LNCaP clone FGC (cell line): ENCODE results near the gene KIF12.

Experiments used
- DNase-seq: peaks from one replicate; pipeline ENCODE4 v3.0.0-alpha.2; 2011; ENCODE audit warnings: low read depth
- H3K4me3 ChIP-seq: 2 replicates; pipeline ENCODE4 v1.5.1; 2011; ENCODE audit warnings: mild to moderate bottlenecking, low read depth, low read length, control low read depth
- TF ChIP-seq, protein P1 (sequence below): IDR thresholded peaks from 2 replicates; pipeline ENCODE4 v1.5.1; 2012; ENCODE audit warnings: mild to moderate bottlenecking; ENCODE audit not compliant: control insufficient read depth, insufficient read depth; ENCODE audit errors: extremely low read depth

Gene KIF12

DNA sequence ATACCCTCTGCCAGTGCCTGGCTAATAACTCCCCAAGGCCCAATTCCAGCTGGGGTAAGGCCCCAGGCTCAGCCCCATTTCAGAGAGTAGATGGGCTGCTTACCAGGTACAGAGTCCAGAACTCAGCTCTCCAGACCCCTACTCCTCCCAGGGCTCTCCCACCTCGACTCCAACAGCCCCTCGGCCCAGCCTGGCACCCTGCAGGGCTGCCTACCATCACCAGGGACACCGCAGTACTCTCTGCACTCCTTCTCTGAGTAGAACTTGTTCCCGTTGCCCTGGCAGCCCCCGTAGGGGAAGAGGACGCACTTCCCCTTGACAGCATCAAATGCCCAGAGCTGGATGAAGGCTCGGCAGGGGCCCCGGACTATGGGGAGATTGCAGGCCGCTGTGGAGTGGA, 38.4 kb downstream of the KIF12 start:
- H3K4me3 ChIP-seq, result no peak overlapping the region
- DNase-seq, result no peak
- TF ChIP-seq, protein P1, sequence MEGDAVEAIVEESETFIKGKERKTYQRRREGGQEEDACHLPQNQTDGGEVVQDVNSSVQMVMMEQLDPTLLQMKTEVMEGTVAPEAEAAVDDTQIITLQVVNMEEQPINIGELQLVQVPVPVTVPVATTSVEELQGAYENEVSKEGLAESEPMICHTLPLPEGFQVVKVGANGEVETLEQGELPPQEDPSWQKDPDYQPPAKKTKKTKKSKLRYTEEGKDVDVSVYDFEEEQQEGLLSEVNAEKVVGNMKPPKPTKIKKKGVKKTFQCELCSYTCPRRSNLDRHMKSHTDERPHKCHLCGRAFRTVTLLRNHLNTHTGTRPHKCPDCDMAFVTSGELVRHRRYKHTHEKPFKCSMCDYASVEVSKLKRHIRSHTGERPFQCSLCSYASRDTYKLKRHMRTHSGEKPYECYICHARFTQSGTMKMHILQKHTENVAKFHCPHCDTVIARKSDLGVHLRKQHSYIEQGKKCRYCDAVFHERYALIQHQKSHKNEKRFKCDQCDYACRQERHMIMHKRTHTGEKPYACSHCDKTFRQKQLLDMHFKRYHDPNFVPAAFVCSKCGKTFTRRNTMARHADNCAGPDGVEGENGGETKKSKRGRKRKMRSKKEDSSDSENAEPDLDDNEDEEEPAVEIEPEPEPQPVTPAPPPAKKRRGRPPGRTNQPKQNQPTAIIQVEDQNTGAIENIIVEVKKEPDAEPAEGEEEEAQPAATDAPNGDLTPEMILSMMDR, result no peak

DNA sequence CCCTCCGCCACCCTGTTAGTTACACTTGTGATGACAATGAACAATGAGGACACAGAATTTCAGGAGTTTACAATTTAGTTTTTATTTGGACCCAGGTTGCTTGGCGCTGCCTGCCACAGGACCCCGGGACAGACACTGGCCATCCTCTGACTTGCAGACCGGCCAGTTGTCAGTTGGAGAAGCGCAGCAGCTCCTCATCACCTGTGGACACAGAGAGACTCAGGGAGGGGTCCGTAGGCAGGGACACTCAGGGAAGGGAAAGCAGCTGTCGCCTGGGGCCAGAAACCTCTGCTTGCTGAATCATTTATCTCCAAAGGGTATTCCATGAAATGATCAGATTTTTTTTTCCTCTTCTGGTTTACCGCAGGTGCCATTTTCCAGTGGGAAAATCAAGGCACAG, 39.0 kb downstream of the KIF12 start:
- no peak for DNase-seq
- TF ChIP-seq, protein P1, result no peak
- H3K4me3 ChIP-seq, result no peak overlapping the region

DNA sequence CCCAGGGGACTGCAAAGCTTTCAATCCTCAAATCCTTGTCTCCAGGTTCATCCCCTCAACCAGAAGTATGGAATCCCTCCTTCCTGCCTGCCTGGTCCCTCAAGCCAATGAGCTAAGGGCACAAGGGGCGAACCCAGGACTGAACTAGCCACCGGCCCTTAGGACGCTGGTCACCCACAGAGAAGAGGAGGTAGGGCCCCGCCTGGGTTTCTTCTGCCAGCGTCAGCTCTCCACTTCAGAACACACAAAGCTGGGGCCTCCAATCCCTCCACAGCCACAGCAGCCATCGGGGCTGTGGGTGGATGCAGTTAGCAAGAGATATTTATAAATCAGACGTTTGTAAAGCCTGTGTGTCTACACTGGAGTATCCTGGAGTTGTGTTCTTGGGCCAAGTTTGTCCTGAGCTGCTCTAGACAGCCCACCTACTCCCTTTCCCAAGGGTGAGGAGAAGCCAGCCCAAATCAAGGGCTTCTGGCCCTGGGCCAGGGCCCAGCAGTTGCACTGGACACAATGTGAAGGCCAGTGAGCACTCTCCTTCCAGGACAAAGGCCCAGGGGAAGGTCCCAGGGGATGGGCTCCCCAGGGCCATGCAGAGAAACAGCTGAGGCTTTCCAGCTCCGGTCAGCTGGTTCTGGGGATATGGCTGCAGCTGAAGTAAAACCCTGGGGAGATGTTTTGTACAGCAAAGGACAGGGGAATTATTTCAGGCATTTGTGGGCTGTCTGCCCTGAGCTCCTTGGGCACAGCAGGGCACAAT, 39.9 kb downstream of the KIF12 start:
- no peak for DNase-seq
- TF ChIP-seq, protein P1, result no peak
- H3K4me3 ChIP-seq, result no peak overlapping the region

DNA sequence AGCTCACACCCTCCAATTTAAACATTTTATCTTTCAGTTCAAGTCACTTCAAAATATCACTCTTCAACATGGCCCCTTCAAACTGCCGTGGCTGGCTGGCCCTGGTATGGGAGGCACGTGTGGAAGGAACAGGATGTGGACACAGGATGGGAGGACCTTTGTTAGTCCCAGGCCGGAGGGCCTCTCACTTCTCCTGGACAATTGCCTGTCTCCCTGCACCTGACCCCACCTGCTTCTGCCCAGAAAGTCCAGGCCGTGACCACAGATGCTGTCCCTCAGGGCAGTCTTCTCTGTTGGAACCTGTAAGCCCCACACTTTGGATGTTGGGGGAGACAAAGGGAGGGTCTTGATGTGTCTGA, 40.4 kb downstream of the KIF12 start:
- no peak for DNase-seq
- TF ChIP-seq, protein P1, result no peak
- H3K4me3 ChIP-seq, result no peak overlapping the region

DNA sequence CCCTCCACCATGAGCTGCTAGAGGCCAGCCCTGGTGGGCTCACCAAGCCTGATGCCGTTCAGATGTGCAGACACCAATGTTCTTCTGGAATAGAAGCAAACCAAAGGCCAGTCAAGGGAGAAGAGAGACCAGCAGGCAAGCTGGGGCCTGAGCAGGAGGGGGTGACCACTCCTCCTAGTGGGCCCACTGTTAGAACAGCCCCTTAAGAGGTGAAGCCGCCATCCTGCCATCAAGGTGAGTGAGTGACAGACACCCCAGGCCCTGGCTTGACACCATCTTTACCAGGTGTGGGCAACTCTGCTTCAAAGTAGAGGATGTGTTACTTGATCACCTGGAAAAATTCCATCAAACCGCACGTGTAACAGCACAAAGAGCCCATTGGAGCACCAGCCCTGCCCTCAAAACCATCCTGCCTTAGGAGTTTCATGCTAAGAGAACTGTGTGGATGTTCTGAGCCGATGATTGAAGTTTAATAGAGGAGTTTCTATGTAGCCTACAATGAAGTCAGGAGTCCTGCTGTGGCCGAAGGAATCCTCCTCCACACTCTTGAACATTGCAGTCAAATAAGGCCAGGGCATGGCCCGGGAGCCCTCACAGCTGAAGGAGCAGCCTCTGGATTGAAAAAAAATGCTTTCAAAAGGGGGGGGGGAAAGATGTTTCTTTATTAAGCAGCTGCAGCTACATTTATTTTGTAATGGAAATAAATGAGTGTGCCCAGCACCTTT, 41.8 kb downstream of the KIF12 start:
- no peak overlapping the region for H3K4me3 ChIP-seq
- TF ChIP-seq, protein P1, result no peak
- no peak for DNase-seq

DNA sequence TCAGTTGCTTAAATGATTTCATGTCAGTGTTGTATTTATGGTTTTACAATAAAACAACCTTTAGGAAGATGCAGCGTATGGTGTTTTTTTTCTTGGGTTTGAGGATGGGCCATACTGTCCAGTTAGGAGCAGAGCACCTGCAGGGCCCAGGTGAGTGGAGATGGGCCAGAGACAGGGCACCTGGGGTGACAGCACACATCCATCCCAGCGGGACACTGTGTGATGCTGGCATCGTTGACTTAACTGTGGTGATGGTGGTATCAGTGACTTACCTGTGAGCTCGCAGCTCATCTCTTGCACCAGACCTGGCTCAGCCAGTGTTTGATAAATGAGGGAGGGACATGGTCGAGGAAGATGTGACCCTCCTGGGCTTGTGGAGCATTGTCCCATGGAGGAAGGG, 42.6 kb downstream of the KIF12 start:
- TF ChIP-seq, protein P1, result no peak
- DNase-seq, result no peak
- no peak overlapping the region for H3K4me3 ChIP-seq

DNA sequence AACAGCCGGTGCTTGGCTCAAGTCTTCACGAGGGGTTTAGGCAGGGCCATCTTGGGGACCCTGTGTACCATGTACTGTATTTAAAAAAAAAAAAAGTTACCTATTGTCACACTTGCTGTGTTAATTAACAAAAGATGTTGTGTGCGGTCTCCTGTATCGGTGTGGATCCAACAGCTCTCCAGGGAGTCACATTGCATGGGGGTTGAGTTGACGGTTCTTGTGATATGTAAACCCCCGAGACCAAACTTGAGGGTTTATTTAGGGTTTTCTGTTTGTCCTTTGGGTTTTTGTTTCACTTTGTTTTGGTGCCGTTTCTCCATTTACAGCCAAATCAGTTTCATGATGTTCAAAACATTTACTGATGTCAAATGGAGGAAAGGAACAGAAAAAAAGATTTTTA, 43.2 kb downstream of the KIF12 start:
- DNase-seq, result no peak
- TF ChIP-seq, protein P1, result no peak
- no peak overlapping the region for H3K4me3 ChIP-seq
